Natural killer cell treated with Interleukin-12 subunit alpha and Interleukin-12 subunit beta and Interleukin-15 and Interleukin-18, amount 100 ng/mL, for 72 hours (primary cell): ENCODE data around the gene NFYC. TPM values are rescaled to one million over a fixed set of nuclear protein-coding genes. Genes with fewer than 3 reads are reported as not detected.
A peak's percentile ranks its signal among the peaks of the same experiment; 100 is the strongest.

ENCODE experiments used
- ATAC-seq, 2 donors: fragments of 150-1000 bp; cut with Tn5 transposase in 1 of 2; sonication (Bioruptor Pico), chemical (Tn5 transposase) in 1 of 2; 2 replicates each; pipeline ENCODE4 v1.10.0; 2021
- DNase-seq: peaks from one replicate; pipeline ENCODE4 v3.0.0; 2022; ENCODE audit warnings: low spot score
- H3K27ac Mint-ChIP-seq, 2 donors: 1 replicate in 1 of 2; 2 replicates in 1 of 2; pipeline ENCODE4 v1.8.0; 2022; ENCODE audit warnings: mixed read lengths in 2 of 2, mild to moderate bottlenecking in 1 of 2, moderate library complexity in 1 of 2
- H3K27me3 Mint-ChIP-seq, 2 donors: 1 replicate in 1 of 2; 2 replicates in 1 of 2; pipeline ENCODE4 v1.8.0; 2022; ENCODE audit warnings: mixed read lengths in 2 of 2
- H3K36me3 Mint-ChIP-seq: one replicate; pipeline ENCODE4 v1.8.0; 2022; ENCODE audit warnings: mixed read lengths
- H3K4me1 Mint-ChIP-seq, 2 donors: 1 replicate in 1 of 2; 2 replicates in 1 of 2; pipeline ENCODE4 v1.8.0; 2022; ENCODE audit warnings: low read depth in 2 of 2, mixed read lengths in 2 of 2, mild to moderate bottlenecking in 1 of 2
- H3K4me3 Mint-ChIP-seq: one replicate; pipeline ENCODE4 v1.8.0; 2022; ENCODE audit warnings: mixed read lengths
- H3K9me3 Mint-ChIP-seq: 2 replicates; pipeline ENCODE4 v1.8.0; 2022; ENCODE audit warnings: mixed read lengths
- total RNA-seq, 2 donors: library from RNA; stranded (reverse); gene quantifications; one replicate each; pipeline ENCODE4 v1.2.3, GENCODE V29; 2022

NFYC gene
- total RNA-seq, 2 donors from 2014 or later = 56.7 to 80.3 TPM

GRCh38 chr1:40770296-40771070, 79.0 kb downstream of the NFYC start:
- Mint-ChIP-seq H3K27me3 (no peaks in the 10 kb centered on the region), H3K9me3 (no peaks in the 10 kb centered on the region), H3K27ac (no peak overlapping the region), H3K4me1 (peaks cover 0 to 7% of the 10 kb centered on the region in 2 donors), H3K36me3 (peaks cover 5% of the 10 kb centered on the region), H3K4me3 (no peak overlapping the region)
- no peak for DNase-seq
- ATAC-seq = no peak

- Mint-ChIP-seq H3K9me3 (no peaks in the 10 kb centered on the region), H3K4me3 (no peak overlapping the region), H3K27me3 (no peaks in the 10 kb centered on the region), H3K36me3 (peaks cover 5% of the 10 kb centered on the region), H3K4me1 (peaks cover 0 to 7% of the 10 kb centered on the region in 2 donors), H3K27ac (peak overlapping the region in 1 of 2 donors; percentile 57)
- DNase-seq (no peak), ATAC-seq (peak in 1 of 2 donors; percentile 4)
Measured at GRCh38 chr1:40772146-40772955, 80.8 kb downstream of the NFYC start.

GRCh38 chr1:40773748-40774265, 82.3 kb downstream of the NFYC start:
- Mint-ChIP-seq H3K27me3 (no peaks in the 10 kb centered on the region), H3K27ac (peak overlapping the region in 1 of 2 donors; percentile 57), H3K4me3 (no peak overlapping the region), H3K4me1 (peaks cover 0 to 10% of the 10 kb centered on the region in 2 donors), H3K36me3 (peaks cover 5% of the 10 kb centered on the region), H3K9me3 (no peaks in the 10 kb centered on the region)
- DNase-seq = no peak
- peak in 1 of 2 donors; percentile 15 for ATAC-seq

GRCh38 chr1:40774266-40774998, 82.9 kb downstream of the NFYC start:
- Mint-ChIP-seq H3K4me3 (no peak overlapping the region), H3K27ac (no peak overlapping the region), H3K4me1 (peaks cover 0 to 10% of the 10 kb centered on the region in 2 donors), H3K36me3 (peaks cover 5% of the 10 kb centered on the region), H3K9me3 (no peaks in the 10 kb centered on the region), H3K27me3 (no peaks in the 10 kb centered on the region)
- peak; percentile 72 for DNase-seq
- ATAC-seq = peak; percentile 63 to 68

- Mint-ChIP-seq H3K4me1 (peaks cover 0 to 4% of the 10 kb centered on the region in 2 donors), H3K36me3 (no peaks in the 10 kb centered on the region), H3K27me3 (peaks cover 0 to 3% of the 10 kb centered on the region in 2 donors), H3K27ac (no peak overlapping the region), H3K4me3 (no peak overlapping the region), H3K9me3 (no peaks in the 10 kb centered on the region)
- DNase-seq (no peak), ATAC-seq (peak in 1 of 2 donors; percentile 26)
Measured at GRCh38 chr1:40776236-40777072, 85.0 kb downstream of the NFYC start.

- Mint-ChIP-seq H3K27ac (no peak overlapping the region), H3K4me3 (no peak overlapping the region), H3K9me3 (no peaks in the 10 kb centered on the region), H3K36me3 (no peaks in the 10 kb centered on the region), H3K27me3 (peaks cover 0 to 7% of the 10 kb centered on the region in 2 donors), H3K4me1 (peaks cover 0 to 4% of the 10 kb centered on the region in 2 donors)
- ATAC-seq = no peak
- DNase-seq = no peak
Measured at GRCh38 chr1:40777224-40777970, 85.9 kb downstream of the NFYC start.

GRCh38 chr1:40780678-40781607, 89.4 kb downstream of the NFYC start:
- Mint-ChIP-seq H3K27ac (no peak overlapping the region), H3K4me3 (no peak overlapping the region), H3K4me1 (peaks cover 0 to 12% of the 10 kb centered on the region in 2 donors), H3K27me3 (peaks cover 5 to 26% of the 10 kb centered on the region in 2 donors), H3K9me3 (no peaks in the 10 kb centered on the region), H3K36me3 (no peaks in the 10 kb centered on the region)
- no peak for DNase-seq
- ATAC-seq = no peak

- no peak overlapping the region for H3K4me3 Mint-ChIP-seq
- H3K27me3 Mint-ChIP-seq = peaks cover 5 to 26% of the 10 kb centered on the region in 2 donors
- no peaks in the 10 kb centered on the region for H3K36me3 Mint-ChIP-seq
- H3K27ac Mint-ChIP-seq = no peak overlapping the region
- peaks cover 0 to 12% of the 10 kb centered on the region in 2 donors for H3K4me1 Mint-ChIP-seq
- ATAC-seq (no peak), DNase-seq (no peak)
- no peaks in the 10 kb centered on the region for H3K9me3 Mint-ChIP-seq
Measured at GRCh38 chr1:40781608-40781971, 90.1 kb downstream of the NFYC start.

- peaks cover 5 to 26% of the 10 kb centered on the region in 2 donors for H3K27me3 Mint-ChIP-seq
- DNase-seq (no peak), ATAC-seq (no peak)
- no peak overlapping the region for H3K27ac Mint-ChIP-seq
- H3K36me3 Mint-ChIP-seq = no peaks in the 10 kb centered on the region
- no peaks in the 10 kb centered on the region for H3K9me3 Mint-ChIP-seq
- H3K4me3 Mint-ChIP-seq = no peak overlapping the region
- H3K4me1 Mint-ChIP-seq = peaks cover 0 to 12% of the 10 kb centered on the region in 2 donors
Measured at GRCh38 chr1:40782371-40782956, 91.0 kb downstream of the NFYC start.

- H3K27me3 Mint-ChIP-seq = peaks cover 5 to 26% of the 10 kb centered on the region in 2 donors
- peak within 1 kb of the TSS; percentile 66 for H3K4me3 Mint-ChIP-seq
- DNase-seq (no peak), ATAC-seq (peak; percentile 8 to 29)
- H3K36me3 Mint-ChIP-seq = no peaks in the 10 kb centered on the region
- H3K9me3 Mint-ChIP-seq = no peaks in the 10 kb centered on the region
- H3K27ac Mint-ChIP-seq = no peak within 1 kb of the TSS
- H3K4me1 Mint-ChIP-seq = peaks cover 0 to 12% of the 10 kb centered on the region in 2 donors
Measured at GRCh38 chr1:40783001-40783905, 91.7 kb downstream of the NFYC start, which contains the start of gene KCNQ4. Gene KCNQ4, plus strand, starts transcription at chr1:40783787. Its CDS starts 307 bp downstream, at chr1:40784094.
